SW 1271 (cell line): ENCODE data around the gene LRRC27.
"Not testable (repeated sequence)": the region's sequence is repeated elsewhere in the genome, so short reads cannot be mapped to it uniquely, and the experiment has no call there.

Experiments
- DNase-seq, 2 experiments: peaks; one replicate each; lab custom pipeline; 2025; lab: John Stamatoyannopoulos, UW

Gene LRRC27

GRCh38 chr10:132331601-132332432 is at the start of gene LRRC27:
Gene LRRC27, plus strand, starts transcription at chr10:132332193. Its CDS starts 1,332 bp downstream, at chr10:132333525.
- DNase-seq, result peak; percentile 71 to 89

GRCh38 chr10:132282667-132283603 is 49.1 kb upstream of the LRRC27 start:
- no peak for DNase-seq

DNA sequence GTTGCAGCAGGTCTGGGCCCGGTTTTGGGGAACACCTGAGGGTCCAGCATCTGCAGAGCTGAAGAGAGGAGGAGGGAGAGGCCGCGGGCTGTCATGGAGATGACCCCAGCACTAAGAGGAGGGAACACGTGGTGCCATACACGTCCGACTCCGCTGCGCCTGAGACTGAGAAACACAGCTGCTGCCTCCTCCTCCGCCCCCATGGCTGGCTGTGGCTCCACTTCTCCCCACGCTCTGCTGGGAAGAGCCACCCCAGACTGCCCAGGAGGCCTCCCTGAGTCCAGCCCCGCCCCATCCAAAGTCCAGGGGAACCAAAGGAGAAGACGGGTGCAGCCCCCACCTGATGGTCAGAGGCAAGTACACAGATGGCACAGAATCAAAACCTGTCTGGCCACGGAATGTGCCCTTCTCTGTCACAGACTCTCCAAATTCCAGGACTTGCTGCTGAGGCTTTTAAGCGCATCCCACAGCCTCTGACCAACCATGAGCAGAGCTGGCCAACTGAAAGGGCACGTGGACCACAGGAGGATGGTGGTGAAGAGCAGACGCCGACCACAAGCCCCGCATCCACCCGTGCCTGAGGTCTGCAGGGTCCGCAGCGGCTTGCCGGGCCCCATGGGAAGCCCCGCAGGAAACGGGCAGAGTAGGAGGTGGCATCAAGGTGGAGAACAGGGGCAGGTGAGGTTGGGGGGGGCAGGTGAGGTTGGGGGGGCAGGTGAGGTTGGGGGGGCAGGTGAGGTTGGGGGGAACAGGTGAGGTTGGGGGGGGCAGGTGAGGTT is 48.2 kb upstream of the LRRC27 start:
- no peak for DNase-seq

- no peak for DNase-seq
Observed at GRCh38 chr10:132289439-132289838, 42.6 kb upstream of the LRRC27 start.

- no peak for DNase-seq
Observed at GRCh38 chr10:132290631-132291030, 41.4 kb upstream of the LRRC27 start.

GRCh38 chr10:132291826-132292225 is 40.2 kb upstream of the LRRC27 start:
- no peak for DNase-seq

- DNase-seq, result no peak
Observed at GRCh38 chr10:132292287-132293200, 39.4 kb upstream of the LRRC27 start.

DNA sequence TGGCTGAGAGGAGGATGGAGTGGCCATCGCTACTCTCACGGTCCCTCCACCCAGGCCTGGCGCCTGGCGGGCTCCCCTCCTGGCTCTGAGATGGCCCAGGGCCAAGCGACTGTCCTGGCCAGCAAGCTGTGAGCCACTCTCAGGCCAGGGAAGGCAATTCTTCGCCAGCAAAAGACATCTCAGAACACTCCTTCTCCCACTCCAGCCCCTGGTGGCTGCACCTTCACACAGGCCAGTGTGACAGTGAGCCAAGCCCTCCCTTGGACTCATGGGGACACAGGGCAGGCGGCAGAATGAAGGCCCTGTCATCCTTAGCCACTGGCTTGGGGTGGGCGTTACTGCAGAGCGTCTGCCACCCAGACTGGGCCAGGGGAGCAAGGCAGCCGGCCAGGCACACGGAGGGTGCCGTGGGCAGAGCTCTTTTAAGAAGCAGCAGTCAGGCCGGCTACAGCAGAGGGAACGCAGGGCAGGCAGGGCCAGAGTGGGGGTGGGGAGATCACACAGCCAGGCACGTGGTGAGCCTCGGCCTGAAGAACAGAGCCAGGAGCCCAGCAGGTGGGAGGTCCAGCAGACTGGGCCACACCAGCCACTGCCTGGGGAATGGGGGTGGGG is 38.7 kb upstream of the LRRC27 start:
- DNase-seq, result no peak

- no peak for DNase-seq
Observed at GRCh38 chr10:132293813-132294520, 38.0 kb upstream of the LRRC27 start.

DNA sequence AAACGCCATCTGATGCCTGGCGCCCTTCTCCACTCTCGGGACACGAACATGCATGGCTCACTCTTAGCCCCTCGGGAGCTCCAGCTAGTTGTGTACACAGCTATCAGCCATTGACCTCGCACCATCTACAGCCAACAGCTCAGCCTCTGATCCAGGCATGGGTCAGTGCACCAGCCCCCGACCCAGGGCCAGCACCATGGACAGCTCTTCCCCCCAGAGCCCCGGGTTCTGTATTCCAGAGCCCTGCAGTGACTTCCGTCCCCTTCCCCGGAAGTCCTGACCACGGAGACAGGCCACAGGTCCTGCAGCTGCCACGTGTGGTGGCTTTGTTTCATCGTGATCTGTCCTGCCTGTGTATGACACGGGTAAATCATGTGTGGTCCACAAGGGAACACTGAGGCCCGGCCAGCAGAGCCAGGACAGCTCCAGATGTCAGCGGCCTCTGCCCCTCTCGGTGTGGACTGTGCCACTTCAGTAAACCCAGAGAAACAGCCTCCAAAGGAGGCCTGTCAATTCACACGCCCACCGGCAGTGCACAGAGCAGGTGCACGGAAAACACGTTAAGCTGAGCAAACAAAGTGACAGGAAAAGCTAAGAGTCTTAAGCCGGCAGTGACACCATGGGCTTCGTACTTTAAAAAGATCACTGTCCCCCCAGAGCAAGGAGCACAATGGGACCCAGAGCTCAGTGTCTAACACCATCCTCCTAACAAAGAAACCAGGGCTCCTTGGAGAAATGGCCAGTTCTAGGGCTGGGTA is 37.3 kb upstream of the LRRC27 start:
- DNase-seq, result no peak

DNA sequence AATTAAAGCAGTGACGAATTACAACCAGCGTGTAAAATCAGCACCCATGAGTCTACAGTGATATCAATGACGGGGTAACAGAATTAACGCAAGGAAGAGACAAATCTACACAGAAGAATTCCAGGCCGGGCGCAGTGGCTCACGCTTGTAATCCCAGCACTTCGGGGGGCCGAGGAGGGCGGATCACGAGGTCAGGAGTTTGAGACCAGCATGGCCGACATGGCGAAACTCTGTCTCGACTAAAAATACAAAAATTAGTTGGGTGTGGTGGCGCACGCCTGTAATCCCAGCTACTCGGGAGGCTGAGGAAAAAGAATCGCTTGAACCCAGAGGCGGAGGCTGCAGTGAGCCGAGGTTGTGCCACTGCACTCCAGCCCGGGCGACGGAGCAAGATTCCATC is 36.5 kb upstream of the LRRC27 start:
- DNase-seq, result not testable (repeated sequence)

GRCh38 chr10:132296666-132297443 is 35.1 kb upstream of the LRRC27 start:
- DNase-seq, result no peak

DNA sequence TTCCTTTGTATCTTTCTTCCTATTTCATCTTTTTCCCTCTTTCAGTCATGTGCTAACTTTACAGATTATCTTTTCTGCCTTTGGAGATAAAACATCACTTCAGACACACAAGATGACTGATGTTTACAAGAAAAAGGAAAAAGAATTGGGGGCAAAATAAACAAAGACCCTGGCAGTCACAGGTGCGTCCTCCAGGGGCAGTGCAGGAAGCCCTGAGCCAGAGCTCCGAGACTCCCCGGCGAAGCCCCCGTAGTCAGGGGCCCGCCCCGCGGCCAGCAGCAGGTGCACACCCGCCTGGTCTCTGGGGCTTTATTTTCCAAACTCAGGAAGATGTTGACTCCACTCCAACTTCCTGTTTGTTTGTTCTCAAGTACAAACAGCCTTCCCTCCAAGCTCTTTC is 34.5 kb upstream of the LRRC27 start:
- no peak for DNase-seq

GRCh38 chr10:132298038-132298881 is 33.7 kb upstream of the LRRC27 start:
- no peak for DNase-seq

DNA sequence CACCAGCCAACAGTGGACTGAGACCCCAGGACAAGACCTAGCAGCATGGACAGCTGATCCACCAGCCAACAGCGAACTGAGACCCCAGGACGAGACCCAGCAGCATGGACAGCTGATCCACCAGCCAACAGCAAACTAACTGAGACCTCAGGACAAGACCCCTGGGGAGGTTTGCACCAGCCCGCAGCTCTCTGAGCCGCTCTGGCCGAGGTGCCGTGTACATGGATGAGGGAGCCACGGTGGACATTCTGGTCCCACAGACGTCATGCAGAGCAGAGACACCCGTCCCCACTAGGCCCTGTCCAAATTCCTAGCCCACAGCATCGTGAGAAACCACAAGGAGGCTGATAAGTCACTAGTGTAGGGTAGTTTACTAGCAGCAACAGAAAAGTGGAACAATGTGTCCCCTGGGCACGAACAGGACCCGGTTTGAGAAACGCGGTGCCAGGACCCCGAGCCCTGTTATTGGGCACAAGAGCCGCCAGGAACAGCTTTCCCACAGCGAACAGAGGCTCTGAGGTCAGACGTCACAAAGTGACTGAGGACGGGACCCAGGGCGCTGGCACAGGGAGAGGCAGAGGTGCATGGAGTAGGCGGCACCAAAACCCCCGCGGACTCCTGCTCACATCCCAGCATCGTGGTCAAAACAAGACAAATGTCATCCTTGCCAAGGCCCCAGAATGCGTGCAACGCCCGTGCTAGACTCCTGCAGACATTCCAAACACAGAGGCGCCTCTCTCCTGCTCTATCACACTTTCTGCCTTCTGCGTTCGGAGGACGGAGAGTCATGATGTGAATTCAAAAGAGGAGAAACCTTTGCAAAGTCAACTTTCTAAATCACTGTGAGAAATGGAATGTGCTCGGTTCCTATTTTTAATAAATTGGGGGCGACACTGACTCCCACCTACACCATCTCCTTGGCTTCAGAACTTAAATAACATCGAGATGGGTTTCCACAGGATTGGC is 32.3 kb upstream of the LRRC27 start:
- DNase-seq, result no peak

DNA sequence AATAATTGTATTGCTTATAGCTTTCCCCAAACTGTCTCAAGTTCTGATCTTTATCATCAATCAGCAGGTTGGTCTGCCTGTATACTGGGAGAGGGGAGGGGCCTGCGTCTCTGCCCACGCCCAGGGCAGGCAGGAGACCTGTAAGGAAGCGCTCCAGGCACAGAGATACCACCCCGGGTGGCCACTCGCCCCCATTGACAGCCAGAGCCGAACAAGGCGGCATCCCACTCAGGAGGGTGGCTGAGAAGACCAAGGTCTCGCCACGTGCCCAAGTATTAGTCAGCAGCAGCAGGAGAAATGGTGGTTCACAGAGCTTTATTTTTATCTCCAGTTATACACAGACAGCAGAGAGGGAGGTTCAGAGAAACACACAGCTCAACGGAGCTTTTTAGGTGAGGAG is 31.4 kb upstream of the LRRC27 start:
- no peak for DNase-seq
